Measurements from ENCODE around the gene TBX4.

GRCh38 chr17:61474934-61475333 is 22.7 kb downstream of the TBX4 start:
- TF ChIP-seq POLR2AphosphoS5 (IDR thresholded peaks at IDR 0.05; ENCODE audit: borderline replicate concordance, low read depth, low read length) (no peak), EZH2 (IDR thresholded peaks at IDR 0.05) (no peak), FOXP2 (optimal IDR thresholded peaks at IDR 0.05; ENCODE audit: control extremely low read depth, extremely low read length, insufficient read depth) (no peak)
